Cardiac muscle cell (in vitro differentiated cells and primary cell): Measurements from ENCODE around the gene BCDIN3D. TPM values are rescaled to one million over a fixed set of nuclear protein-coding genes. Genes with fewer than 3 reads are reported as not detected.

Source experiments
- DNase-seq, 2 donors: peaks; one replicate each; pipeline versions ENCODE4 v3.0.0 to v3.0.0-alpha.2; 2010 to 2017; ENCODE audit warnings: low read depth in 1 of 2, low spot score in 1 of 2
- H3K27ac ChIP-seq: fragments of 200-600 bp; sonication (generic); 2 replicates; pipeline ENCODE4 v1.5.1; 2016
- H3K27me3 ChIP-seq: fragments of 200-600 bp; sonication (generic); 2 replicates; pipeline ENCODE4 v1.6.0; 2016; ENCODE audit warnings: control low read depth
- H3K36me3 ChIP-seq: fragments of 200-600 bp; sonication (generic); 2 replicates; pipeline ENCODE4 v1.5.1; 2016; ENCODE audit warnings: control low read depth
- H3K4me1 ChIP-seq: fragments of 200-600 bp; sonication (generic); 2 replicates; pipeline ENCODE4 v1.8.1; 2017; ENCODE audit warnings: low read depth, mild to moderate bottlenecking, mixed run types
- H3K4me3 ChIP-seq: fragments of 200-600 bp; sonication (generic); 2 replicates; pipeline ENCODE4 v1.5.1; 2016; ENCODE audit warnings: mild to moderate bottlenecking
- H3K9me3 ChIP-seq: fragments of 200-600 bp; sonication (generic); 2 replicates; pipeline ENCODE4 v1.5.1; 2017; ENCODE audit warnings: low read depth, mild to moderate bottlenecking, control low read depth
- CTCF ChIP-seq: IDR thresholded peaks from 2 replicates; pipeline ENCODE4 v1.5.1; 2012; ENCODE audit warnings: low read depth, mild to moderate bottlenecking, low read length
- polyA plus RNA-seq: library from polyadenylated mRNA; unstranded; fragments of >200 nt; fragmentation: Nextera tagmentation; extraction: Ambion mirVana; gene quantifications from 2 replicates; pipeline ENCODE4 v1.2.1, GENCODE V29; 2016
- total RNA-seq: library from RNA; depleted of rRNA; stranded (reverse); fragments of >200 nt; gene quantifications from 2 replicates; pipeline ENCODE4 v1.2.3, GENCODE V29; 2016

Gene BCDIN3D
- total and polyA plus RNA-seq, 2 experiments from 2014 or later, result 5.9 to 8.9 TPM

GRCh38 chr12:49854976-49855375, 12.1 kb upstream of the BCDIN3D start:
- no peaks in the 10 kb centered on the region for H3K4me1 ChIP-seq
- H3K4me3 ChIP-seq, result no peak overlapping the region
- H3K27ac ChIP-seq, result no peak overlapping the region
- H3K36me3 ChIP-seq, result no peaks in the 10 kb centered on the region
- DNase-seq, result no peak
- H3K9me3 ChIP-seq, result no peaks in the 10 kb centered on the region
- peaks cover 28% of the 10 kb centered on the region for H3K27me3 ChIP-seq
- TF ChIP-seq CTCF, result no peak

GRCh38 chr12:49853671-49854070, 10.8 kb upstream of the BCDIN3D start:
- Histone ChIP-seq H3K4me3 (no peak overlapping the region), H3K27ac (no peak overlapping the region), H3K4me1 (no peaks in the 10 kb centered on the region), H3K36me3 (no peaks in the 10 kb centered on the region), H3K9me3 (no peaks in the 10 kb centered on the region), H3K27me3 (peaks cover 35% of the 10 kb centered on the region)
- no peak for DNase-seq
- no peak for TF ChIP-seq CTCF

- no peak overlapping the region for H3K4me3 ChIP-seq
- TF ChIP-seq CTCF, result no peak
- no peaks in the 10 kb centered on the region for H3K4me1 ChIP-seq
- no peaks in the 10 kb centered on the region for H3K9me3 ChIP-seq
- DNase-seq, result no peak
- no peaks in the 10 kb centered on the region for H3K36me3 ChIP-seq
- H3K27ac ChIP-seq, result no peak overlapping the region
- H3K27me3 ChIP-seq, result peaks cover 43% of the 10 kb centered on the region
Observed at GRCh38 chr12:49847161-49847560, 4.3 kb upstream of the BCDIN3D start.

GRCh38 chr12:49846032-49846431, 3.1 kb upstream of the BCDIN3D start:
- no peak for DNase-seq

GRCh38 chr12:49843876-49844437, 1.1 kb upstream of the BCDIN3D start:
- Histone ChIP-seq H3K36me3 (no peaks in the 10 kb centered on the region), H3K27ac (no peak overlapping the region), H3K27me3 (peaks cover 18% of the 10 kb centered on the region), H3K4me3 (no peak overlapping the region), H3K9me3 (no peaks in the 10 kb centered on the region), H3K4me1 (peaks cover 6% of the 10 kb centered on the region)
- DNase-seq, result no peak
- no peak for TF ChIP-seq CTCF

More at GRCh38 chr12:49846032-49846431, 3.1 kb upstream of the BCDIN3D start:
- Histone ChIP-seq H3K36me3 (no peaks in the 10 kb centered on the region), H3K9me3 (no peaks in the 10 kb centered on the region), H3K4me3 (no peak overlapping the region), H3K27me3 (peaks cover 32% of the 10 kb centered on the region), H3K4me1 (peaks cover 6% of the 10 kb centered on the region), H3K27ac (no peak overlapping the region)
- no peak for TF ChIP-seq CTCF
